ENCODE measurements around the gene FBXO38. TPM values are rescaled to one million over a fixed set of nuclear protein-coding genes. Genes with fewer than 3 reads are reported as not detected.

FBXO38 gene
- total RNA-seq = 10 to 100 TPM; 29.4 to 81.3 (median 48.7) TPM

- Histone ChIP-seq H3K9me3 (no peaks in the 10 kb centered on the region), H3K27me3 (no peaks in the 10 kb centered on the region), H3K36me3 (no peaks in the 10 kb centered on the region), H3K4me1 (no peaks in the 10 kb centered on the region), H3K4me3 (peak within 1 kb of the TSS; percentile 91 to 94), H3K27ac (peak within 1 kb of the TSS; percentile 82 to 94)
- intact Hi-C loops (cut with DNase I; ENCODE audit: low total_unique reads) = no loop called here
- DNase-seq = peak; percentile 97
- peak; percentile 57 to 74 for TF ChIP-seq POLR2A (IDR thresholded peaks at IDR 0.05)
- TF ChIP-seq CTCF (IDR thresholded peaks at IDR 0.05) = peak in 2 of 4 experiments; percentile 5 to 12
Measured at GRCh38 chr5:148383564-148384379, at the start of gene FBXO38. FBXO38 (plus strand) TSS chr5:148383958; CDS start chr5:148394777, 10,819 bp downstream.

GRCh38 chr5:148335259-148335658 is 48.5 kb upstream of the FBXO38 start, which contains the start of gene SPINK9:
SPINK9 (plus strand) TSS chr5:148335559; CDS start chr5:148335614, 55 bp downstream.
- Histone ChIP-seq H3K36me3 (no peaks in the 10 kb centered on the region), H3K27ac (no peak within 1 kb of the TSS), H3K4me1 (no peaks in the 10 kb centered on the region), H3K4me3 (no peak within 1 kb of the TSS), H3K27me3 (no peaks in the 10 kb centered on the region), H3K9me3 (peaks cover 0 to 2% of the 10 kb centered on the region in 2 donors)
- DNase-seq = no peak
- intact Hi-C loops (cut with DNase I; ENCODE audit: low total_unique reads) = no loop called here
- TF ChIP-seq POLR2A (IDR thresholded peaks at IDR 0.05) = no peak
- no peak for TF ChIP-seq CTCF (IDR thresholded peaks at IDR 0.05)

- Histone ChIP-seq H3K4me1 (no peaks in the 10 kb centered on the region), H3K27me3 (no peaks in the 10 kb centered on the region), H3K9me3 (peaks cover 0 to under 1% of the 10 kb centered on the region in 2 donors), H3K27ac (no peak overlapping the region), H3K4me3 (no peak overlapping the region), H3K36me3 (no peaks in the 10 kb centered on the region)
- TF ChIP-seq POLR2A (IDR thresholded peaks at IDR 0.05) (no peak), CTCF (IDR thresholded peaks at IDR 0.05) (no peak)
- intact Hi-C loops (cut with DNase I; ENCODE audit: low total_unique reads) = no loop called here
- DNase-seq = no peak
Measured at GRCh38 chr5:148336704-148337435, 46.9 kb upstream of the FBXO38 start.

- no peaks in the 10 kb centered on the region for H3K36me3 ChIP-seq
- intact Hi-C loops (cut with DNase I; ENCODE audit: low total_unique reads) = no loop called here
- H3K4me3 ChIP-seq = no peak overlapping the region
- no peaks in the 10 kb centered on the region for H3K9me3 ChIP-seq
- TF ChIP-seq POLR2A (IDR thresholded peaks at IDR 0.05) (no peak), CTCF (IDR thresholded peaks at IDR 0.05) (no peak)
- H3K27ac ChIP-seq = no peak overlapping the region
- H3K4me1 ChIP-seq = no peaks in the 10 kb centered on the region
- H3K27me3 ChIP-seq = no peaks in the 10 kb centered on the region
- no peak for DNase-seq
Measured at GRCh38 chr5:148342371-148343045, 41.2 kb upstream of the FBXO38 start.
